DND-41 (cell line): ENCODE results near the gene NEMP2.

Experiments used
- EZH2 ChIP-seq: IDR thresholded peaks from 3 replicates; pipeline ENCODE4 v1.6.1; 2012; ENCODE audit warnings: borderline replicate concordance, low read depth, mild to moderate bottlenecking, moderate library complexity, low read length, inconsistent platforms; ENCODE audit not compliant: severe bottlenecking
- TF ChIP-seq, protein P1 (sequence below): IDR thresholded peaks from 2 replicates; pipeline ENCODE4 v1.5.1; 2012; ENCODE audit warnings: borderline replicate concordance, low read length, moderate library complexity, mild to moderate bottlenecking; ENCODE audit not compliant: poor library complexity, severe bottlenecking; ENCODE audit errors: extremely low read depth

DNA sequence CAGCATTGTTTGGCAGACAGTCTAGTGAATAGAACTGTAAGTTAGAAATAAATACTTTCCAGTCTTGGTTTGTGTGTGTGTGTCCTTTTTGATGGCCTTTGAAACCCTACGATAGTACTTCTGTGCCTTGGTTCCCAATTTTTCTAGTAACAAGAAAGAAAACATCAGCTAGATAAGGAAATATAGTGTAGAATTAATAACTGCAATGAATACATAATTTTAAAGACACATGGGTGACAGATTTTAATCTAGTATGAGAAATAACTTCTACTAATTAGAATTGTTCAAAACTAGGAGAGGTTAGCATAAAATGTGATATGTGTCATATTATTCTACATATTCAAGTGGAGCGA is 44.5 kb upstream of the NEMP2 start:
- TF ChIP-seq, protein P1, sequence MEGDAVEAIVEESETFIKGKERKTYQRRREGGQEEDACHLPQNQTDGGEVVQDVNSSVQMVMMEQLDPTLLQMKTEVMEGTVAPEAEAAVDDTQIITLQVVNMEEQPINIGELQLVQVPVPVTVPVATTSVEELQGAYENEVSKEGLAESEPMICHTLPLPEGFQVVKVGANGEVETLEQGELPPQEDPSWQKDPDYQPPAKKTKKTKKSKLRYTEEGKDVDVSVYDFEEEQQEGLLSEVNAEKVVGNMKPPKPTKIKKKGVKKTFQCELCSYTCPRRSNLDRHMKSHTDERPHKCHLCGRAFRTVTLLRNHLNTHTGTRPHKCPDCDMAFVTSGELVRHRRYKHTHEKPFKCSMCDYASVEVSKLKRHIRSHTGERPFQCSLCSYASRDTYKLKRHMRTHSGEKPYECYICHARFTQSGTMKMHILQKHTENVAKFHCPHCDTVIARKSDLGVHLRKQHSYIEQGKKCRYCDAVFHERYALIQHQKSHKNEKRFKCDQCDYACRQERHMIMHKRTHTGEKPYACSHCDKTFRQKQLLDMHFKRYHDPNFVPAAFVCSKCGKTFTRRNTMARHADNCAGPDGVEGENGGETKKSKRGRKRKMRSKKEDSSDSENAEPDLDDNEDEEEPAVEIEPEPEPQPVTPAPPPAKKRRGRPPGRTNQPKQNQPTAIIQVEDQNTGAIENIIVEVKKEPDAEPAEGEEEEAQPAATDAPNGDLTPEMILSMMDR: no peak
- no peak for TF ChIP-seq EZH2
